COLO668 (cell line): ENCODE measurements around the gene PHLDA2.
"Not testable (repeated sequence)": the region's sequence is repeated elsewhere in the genome, so short reads cannot be mapped to it uniquely, and the experiment has no call there.

Experiments
- DNase-seq: peaks from one replicate; lab custom pipeline; 2025; ENCODE audit not compliant: unreplicated experiment; lab: John Stamatoyannopoulos, UW

Gene PHLDA2

DNA sequence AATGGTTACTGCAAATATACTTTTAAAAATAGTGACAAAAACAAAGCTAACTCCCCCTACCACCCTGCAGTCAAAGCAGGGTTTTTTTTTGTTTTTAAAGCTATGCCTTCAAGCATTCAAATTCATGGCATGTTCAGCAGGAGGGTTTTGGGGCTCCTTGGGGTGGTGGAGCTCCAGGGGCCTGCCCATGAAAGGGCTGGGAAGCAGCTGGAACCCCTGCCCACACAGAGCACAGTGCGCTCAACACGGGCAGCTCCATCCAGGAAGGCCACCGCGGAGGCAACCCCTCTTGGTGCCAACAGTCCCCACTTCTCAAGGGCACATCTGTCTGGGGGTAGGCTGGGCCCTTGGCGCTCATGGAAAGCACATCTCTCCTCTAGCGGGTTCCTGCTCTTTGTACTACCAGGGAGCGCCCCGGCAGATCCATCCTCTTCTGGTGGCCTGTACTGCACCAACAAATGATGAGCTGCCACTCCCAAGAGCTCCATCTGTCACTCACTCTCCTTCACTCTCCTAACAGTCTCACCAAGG, 16.6 kb upstream of the PHLDA2 start:
- DNase-seq: no peak

DNA sequence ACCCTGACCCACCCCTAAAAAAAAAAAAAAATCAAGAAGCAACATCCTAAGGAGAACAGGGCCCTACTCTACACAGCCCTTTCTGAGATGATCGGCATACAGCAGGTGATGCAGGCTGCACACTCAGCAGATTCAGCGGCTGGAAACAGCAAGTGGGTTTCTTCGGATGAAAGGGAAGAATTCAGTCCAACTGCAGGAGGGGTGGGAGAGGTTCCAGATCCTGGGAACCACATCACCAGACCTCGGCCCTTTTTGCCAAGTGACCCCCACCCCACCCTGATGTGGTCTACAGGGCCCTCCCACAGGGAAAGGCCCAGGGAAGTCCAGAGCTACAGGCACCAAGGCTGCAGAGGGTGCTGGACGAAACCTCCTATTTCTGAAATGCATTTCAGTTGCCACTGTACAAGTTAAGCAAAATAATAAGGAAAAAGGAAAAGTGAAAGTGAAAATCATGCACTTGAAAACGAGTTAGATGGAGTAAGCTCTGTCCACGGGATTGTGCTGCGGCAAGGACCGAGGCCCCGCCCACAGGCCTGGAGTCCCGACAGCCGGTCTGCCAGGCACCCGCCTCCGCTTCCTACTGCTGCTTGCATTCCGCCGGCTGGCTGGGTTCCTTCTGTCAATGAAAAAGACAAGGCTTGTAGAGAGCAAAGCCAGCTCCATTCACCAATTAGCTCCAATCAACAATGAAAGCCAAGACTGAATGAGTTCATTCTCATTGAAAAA, 16.0 kb upstream of the PHLDA2 start:
- DNase-seq: no peak

DNA sequence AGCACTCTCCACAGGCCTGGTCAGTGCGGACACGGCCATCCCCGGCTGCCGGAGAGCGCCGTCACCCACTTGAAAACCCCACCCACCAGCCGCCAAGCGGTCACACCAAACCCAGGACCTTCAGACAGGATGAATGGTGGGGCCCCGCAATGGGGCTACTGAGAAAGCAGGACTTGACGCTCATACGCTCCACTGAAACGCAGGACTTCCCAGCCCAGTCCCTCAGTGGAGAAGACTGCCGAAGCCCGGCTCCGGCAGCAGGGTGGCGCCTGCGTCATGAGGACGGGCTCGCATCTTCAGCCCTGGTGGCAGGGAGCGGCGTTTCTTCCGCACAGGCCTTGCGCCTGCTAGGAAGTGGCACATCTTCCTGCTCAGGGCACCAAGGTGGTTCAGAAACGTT, 15.3 kb upstream of the PHLDA2 start:
- DNase-seq: no peak

DNA sequence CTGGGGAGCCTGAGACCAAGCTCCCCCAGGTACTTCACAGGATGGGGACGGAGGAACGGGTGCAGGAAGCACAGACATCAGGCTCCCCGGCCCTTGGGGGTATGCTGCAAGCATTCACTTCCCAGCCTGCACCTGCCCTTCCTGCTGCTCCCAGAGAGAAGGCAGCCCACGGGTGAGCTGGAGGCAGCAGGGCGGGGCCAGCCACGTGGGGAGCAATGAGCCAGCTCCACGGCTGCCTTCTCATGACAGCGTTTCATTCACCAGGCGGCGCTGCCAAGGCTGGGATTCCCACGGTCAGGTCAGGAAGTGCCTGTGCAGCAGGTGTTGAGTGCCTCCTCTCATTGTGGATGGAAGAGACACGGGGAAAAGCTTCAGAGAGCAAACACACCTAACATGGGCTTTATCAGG, 14.5 kb upstream of the PHLDA2 start:
- peak; percentile 79 for DNase-seq

DNA sequence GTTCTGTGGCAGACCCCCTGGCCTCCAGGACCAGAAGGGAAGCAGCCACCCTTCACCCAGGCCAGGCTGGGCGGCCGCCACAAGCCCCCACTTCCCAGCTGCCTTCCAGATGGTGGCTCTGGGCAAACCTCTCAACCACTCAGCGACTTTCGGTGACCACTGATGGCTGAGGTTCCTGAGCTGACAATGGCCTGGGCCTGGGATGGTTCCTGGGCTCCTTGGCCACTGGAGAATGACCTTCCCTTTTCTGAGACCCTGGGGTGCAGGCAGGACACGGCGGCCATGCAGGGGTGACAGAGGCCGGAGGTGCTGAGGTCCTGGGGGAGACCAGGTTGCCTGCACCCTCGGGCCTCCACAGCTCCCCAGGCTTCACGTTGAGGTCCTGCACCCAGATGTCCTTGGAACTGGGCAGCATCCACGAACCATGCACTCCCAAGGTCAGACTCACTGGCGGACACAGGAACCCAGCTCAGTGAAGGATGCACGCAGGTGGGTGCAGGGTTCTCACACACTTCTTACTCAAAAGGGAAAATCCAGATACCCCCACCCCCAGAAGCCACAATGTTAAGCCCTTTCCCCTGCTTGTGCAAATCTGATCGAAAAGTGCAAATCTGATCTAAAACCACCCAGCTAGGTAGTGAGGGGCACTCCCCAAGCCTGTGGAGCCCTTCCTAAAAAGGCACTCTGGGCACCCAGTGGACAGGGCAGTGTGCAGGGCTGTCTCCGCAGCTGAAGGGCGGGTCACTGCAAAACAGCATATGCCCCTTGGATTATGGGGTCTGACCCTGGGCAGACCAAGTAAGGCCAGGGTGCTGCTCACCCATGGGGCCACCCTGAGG, 13.9 kb upstream of the PHLDA2 start:
- DNase-seq: no peak

DNA sequence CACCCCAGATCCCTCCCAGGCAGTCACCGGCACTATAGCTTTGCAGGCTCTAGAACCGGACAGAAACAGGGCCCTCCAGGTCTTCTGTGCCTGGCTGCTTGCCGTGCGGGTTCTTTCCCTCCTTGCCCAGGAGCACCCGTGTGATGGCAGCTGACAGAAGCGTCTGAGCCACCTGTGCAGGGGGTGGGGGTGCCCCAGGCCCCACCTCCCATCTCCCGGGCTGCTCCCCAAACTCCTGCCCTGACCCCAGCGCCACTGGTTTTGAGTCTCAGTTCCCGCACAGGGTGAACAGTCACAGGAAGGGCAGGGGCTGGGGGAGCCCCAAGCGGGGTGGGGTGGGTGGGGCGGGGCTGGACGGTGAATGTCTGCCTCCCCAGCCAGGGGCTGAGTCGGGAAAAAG, 13.2 kb upstream of the PHLDA2 start:
- DNase-seq: no peak

DNA sequence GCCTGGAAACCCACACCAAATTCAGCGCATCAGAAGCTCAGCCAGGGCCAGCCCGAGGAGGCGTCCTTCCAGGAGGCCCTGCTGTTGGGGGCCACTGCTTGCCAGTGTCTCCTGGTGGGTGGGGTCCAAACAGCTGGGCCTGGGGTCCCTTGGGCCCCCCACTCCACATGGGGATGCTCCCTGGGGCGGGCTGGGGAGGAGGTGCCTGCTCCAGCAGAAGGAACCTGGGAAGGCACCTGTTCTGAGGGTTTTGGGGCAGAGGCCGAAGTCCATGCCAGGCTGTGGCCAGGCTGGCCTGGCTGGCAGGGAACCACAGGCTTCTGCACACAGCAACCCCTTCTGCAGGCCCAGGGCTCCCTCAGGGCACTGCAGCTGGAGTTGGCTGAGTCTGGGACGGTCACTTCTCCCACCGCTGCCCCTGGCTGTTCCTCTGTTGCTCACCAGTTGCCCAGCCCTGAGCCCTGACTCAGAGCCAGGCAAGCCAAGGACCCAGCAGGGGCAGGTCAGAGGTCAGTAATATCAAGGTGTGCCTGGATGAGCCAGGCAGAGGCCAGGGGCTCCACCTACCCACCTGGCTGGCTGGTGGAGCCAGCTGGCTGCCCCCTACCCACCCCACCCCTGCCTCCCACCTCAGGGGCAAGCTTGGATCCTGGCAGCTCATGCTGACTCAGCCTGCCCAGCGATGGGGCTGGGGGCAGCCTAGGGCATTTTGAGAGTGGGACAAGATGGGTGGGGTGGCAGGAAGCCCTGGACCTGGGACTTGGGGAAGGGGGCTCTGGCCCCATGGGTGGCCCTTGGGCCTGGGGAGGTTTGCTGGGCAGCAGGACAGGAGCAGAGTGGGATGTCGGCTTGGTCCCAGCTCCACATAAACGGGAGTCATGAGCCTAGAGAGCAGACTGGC, 12.0 kb upstream of the PHLDA2 start:
- peak; percentile 36 for DNase-seq

DNA sequence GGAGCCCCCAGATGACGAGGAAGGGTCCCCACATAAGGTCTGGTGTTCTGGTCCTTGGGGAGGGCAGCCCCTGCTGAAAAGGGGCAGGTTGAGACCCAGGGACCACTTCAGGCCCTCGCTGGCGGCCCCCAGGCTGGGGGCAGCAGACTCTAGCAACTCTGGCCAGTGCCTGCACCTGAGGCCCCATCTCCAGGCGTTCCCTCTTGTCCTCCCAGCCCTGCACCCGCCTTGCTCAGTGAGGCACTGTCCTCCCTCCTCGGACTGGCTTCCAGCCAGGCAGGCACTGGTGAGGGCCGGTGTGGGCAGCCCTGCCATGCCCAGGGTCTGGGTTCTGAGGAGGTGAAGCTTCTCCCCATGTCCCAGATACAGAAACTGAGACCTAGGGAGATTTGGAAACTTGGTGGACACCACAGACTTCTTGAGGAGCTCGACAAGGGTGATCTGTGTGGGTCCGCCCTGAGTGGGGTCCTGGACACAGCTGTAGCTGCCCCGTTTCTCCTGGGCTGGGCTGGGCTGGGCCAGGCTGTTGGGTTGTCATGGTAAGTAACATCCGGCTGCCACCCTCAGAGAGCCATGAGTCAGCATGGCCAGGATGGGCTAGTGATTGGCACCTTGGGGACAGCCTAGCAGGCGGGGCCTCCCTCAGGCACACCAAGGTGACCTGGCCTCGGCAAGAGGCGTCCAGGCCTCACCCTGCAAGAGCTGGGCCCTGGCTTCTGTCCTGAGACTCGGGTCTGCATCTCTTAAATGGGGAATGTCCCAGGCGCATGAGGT, 11.1 kb upstream of the PHLDA2 start:
- peak; percentile 22 for DNase-seq

DNA sequence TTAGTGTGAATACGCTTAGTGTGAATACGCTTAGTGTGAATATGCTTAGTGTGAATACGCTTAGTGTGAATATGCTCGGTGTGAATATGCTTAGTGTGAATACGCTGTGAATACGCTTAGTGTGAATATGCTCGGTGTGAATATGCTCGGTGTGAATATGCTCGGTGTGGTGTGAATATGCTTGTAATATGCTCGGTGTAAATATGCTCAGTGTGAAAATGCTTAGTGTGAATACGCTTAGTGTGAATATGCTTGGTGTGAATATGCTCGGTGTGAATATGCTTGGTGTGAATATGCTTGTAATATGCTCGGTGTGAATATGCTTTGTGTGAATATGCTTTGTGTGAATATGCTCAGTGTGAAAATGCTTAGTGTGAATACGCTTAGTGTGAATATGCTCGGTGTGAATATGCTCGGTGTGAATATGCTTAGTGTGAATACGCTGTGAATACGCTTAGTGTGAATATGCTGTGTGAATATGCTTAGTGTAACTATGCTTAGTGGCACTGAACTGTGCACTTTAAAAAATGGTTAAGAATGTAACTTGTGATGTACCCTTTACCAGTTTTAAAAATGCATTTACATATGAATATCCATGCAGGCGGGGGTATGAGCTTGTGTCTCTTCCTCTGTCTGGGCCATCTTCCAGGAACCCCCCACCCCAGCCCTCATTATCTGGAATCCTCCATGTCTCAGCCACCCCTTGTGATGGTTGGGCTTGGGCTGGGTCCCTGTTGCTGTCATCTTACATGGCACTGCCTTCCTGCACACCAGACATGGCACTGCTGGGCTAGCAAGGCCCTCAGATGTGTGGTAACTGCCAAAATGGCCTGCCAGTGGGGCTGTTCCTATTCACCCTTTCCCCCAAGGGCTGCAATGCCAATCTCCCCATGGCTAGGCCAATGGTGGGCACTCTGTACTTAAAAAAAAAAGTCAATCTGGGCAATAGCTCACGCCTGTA, 9.5 kb upstream of the PHLDA2 start:
- DNase-seq: not testable (repeated sequence)

DNA sequence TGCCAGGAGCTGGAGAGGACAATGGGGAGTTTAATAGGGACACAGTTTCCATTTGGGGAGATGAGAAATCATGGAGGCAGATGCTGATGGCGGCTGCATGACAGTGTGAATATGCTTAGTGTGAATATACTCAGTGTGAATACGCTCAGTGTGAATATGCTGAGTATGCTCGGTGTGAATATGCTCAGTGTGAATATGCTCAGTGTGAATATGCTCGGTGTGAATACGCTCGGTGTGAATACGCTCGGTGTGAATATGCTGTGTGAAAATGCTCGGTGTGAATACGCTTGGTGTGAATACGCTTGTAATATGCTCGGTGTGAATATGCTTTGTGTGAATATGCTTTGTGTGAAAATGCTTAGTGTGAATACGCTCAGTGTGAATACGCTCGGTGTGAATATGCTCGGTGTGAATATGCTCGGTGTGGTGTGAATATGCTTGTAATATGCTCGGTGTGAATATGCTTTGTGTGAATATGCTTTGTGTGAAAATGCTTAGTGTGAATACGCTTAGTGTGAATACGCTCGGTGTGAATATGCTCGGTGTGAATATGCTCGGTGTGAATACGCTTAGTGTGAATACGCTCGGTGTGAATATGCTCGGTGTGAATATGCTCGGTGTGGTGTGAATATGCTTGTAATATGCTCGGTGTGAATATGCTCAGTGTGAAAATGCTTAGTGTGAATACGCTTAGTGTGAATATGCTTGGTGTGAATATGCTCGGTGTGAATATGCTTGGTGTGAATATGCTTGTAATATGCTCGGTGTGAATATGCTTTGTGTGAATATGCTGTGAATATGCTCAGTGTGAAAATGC, 8.6 kb upstream of the PHLDA2 start:
- DNase-seq: not testable (repeated sequence)

DNA sequence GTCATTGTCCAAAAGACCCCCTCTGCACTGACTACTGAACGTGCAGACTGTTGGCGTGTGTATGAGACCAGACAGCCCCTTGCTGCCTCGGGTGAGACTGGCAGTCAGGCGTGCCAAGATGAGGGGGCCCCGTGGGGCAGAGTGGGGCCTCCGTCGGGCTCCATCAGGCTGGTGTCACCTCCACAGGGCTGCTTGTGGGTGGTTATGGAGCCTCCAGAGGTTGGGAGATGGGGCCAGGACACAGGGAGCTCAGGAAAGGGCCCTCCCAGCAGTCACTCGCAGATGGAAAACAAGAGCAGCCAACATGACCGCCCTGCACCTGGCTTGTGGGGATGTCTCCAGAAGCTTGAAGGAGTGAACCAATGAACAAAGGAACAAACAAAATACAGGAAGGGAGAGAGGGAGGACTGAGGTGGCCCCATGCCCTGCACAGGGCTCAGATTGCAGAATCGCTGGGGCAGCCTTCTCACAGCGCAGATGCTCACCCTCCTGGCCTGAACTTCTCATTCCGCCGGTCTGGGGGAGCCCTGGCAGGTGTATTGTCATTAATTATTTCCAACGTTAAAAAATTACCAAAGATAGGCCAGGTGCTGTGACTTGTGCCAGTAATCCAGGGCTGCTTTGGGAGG, 5.5 kb upstream of the PHLDA2 start:
- no peak for DNase-seq

DNA sequence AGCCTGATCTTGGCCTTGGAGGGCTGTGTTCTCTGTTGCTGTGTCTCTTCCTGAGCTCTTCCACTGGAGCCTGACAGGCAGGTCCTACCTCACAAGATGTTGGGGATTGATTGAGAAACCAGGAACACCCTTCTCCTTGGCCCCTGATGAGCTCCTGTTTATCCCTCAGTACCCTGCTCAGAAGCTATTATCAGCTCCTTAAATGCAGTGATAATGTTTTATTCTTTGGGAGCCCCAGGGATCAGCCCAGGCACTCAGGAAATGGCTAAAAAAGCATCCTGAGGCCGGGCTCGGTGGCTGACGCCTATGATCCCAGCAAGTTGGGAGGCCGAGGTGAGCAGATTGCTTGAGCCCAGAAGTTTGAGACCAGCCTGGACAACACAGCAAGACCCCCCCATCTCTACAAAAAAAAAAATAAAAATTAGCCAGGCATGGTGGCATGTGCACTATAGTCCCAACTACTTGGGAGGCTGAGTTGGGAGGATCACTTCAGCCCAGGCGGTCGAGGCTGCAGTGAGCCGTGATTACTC, 4.9 kb upstream of the PHLDA2 start:
- no peak for DNase-seq

DNA sequence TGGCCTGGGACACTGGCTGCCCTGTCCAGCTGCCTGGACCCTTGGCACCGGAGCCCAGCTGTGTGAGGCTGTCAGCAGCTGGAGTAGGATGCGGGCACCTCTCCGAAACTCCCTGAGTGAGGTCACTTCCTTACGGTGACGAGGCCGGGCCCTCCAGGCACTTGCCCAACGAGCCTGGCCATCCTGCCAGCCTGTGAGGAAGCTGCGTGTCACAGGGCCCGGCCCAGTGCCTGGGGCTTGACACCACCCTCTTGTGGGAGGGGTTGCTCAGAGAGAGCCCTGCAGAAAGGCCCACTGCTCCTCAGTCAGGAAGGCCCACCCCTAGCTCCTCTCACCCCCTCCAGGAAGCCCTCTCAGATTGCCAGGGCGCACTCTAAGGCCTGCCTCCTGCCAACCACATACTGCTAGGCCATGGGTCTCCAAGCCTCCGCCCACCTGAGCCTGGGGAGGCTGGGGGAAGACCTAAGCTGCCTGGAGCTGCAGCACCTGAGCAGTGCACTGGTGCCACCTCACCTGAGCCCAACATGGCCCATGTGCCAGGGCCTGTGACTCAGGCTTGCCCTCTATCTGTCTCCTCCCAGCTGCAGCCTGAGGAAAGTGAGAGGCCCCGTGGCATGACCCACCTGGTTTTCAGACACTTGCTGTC, 4.3 kb upstream of the PHLDA2 start:
- peak; percentile 41 for DNase-seq

DNA sequence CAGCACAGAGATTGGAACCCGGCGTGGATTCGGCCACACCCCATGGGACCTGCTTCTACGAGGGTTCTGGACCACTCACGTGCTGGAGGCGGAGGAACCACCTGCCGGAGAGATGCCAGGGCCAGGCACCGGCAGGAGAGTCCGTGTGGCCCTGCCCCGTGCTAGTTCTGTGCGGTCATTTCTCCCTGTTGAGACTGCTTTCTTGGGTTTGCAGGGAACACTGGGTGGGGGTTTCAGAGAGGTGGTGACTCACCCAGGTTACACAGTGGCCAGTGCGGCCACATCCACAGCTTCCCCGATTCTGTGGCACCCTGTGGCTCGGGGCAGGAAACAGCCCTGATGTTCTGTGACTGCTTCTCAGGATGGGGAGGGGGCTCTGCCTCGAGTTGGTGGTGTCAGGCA, 3.6 kb upstream of the PHLDA2 start:
- no peak for DNase-seq

DNA sequence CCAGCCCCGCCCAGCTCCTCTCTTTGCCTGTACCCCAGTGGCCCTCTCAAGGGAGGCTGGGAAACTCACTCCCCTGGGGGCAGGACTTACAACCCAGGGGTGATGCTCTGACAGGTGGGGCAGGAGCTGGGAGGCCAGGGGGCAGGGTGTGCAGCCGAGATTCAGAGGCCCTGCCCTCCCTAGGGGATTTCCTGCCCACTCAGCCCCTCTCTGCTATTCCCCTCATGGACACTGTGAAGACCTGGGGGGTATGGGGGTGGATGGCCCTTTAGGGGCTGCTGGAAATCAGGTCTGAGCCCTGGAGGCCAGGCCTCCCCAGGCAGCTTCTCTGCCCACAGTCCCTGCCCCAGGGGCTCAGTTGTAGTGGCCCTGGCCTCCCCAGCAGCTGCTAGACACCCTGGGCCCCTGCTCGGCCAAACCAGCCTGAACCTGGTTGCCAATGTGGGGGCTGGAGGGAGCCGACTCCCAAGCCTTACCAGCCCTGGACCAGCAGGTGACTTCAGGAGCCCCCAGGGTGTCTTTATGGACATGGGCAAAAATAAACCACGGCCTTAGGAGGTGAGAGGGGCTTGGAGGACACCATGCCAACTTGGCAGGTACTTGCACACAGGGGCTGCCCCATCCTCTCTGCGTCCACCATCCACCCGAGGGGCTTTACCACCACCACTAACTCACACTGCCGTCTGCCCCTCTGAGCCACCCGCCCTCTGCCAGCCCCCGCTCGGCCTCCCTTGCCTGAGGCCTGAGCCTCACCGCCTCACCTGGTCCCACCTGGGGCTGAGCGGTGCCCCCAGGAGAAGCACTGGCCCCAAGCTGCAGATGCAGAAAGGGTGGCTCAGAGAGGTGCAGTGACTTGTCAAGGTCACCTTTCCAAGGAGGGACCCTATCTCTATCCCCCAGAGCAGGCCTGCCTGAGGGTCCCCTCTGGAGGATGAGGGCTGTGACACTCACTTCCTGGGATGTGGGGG, 2.8 kb upstream of the PHLDA2 start:
- no peak for DNase-seq

DNA sequence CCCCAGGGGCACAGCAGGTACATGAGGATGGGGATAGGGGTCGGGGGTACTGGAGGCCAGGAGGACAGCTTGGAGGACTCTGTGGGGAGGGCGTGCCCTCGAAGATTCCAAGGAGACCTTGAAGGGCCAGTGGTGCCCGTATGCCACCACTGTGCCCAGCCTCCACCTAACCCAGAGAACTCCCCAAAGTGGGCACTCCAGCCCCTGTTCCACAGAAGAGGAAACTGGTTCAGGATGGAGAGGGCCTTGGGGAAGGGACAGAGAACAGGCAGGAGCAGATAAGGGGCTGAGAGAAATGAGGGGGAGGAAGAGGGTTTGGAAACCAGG, 2.2 kb upstream of the PHLDA2 start:
- no peak for DNase-seq
